ENCODE measurements around the gene SDK1. TPM values are rescaled to one million over a fixed set of nuclear protein-coding genes. Genes with fewer than 3 reads are reported as not detected.

Gene SDK1
- total and polyA plus RNA-seq, 4 experiments from 2014 or later: 0.06 to 0.26 TPM; not detected in 2

GRCh38 chr7:4037877-4038276 lies 736.8 kb downstream of the SDK1 start:
- no peak overlapping the region for H3K4me3 Mint-ChIP-seq
- no peak overlapping the region for H3K27ac ChIP-seq (ENCODE audit: low read depth, low read length)
- H3K4me3 ChIP-seq (ENCODE audit: low read length in 2 of 2): no peak overlapping the region
- H3K4me1 Mint-ChIP-seq: no peaks in the 10 kb centered on the region
- ChIA-PET POLR2A (ENCODE audit: partially characterized antibody) (no interaction called here), CTCF (ENCODE audit: partially characterized antibody) (no interaction called here)
- no peaks in the 10 kb centered on the region for H3K4me1 ChIP-seq (ENCODE audit: insufficient read depth, low read length)
- no peaks in the 10 kb centered on the region for H3K27me3 ChIP-seq (ENCODE audit: insufficient read depth, low read length)
- H3K36me3 Mint-ChIP-seq: no peaks in the 10 kb centered on the region
- no peaks in the 10 kb centered on the region for H3K27me3 Mint-ChIP-seq
- H3K9me3 ChIP-seq (ENCODE audit: control insufficient read depth in 1 of 2, low read length in 2 of 2): no peaks in the 10 kb centered on the region
- intact Hi-C loops (cut with micrococcal nuclease): no loop called here
- DNase-seq: peak in 1 of 5 donors; percentile 5
- no peaks in the 10 kb centered on the region for H3K9me3 Mint-ChIP-seq
- H3K27ac Mint-ChIP-seq: no peak overlapping the region
- no peaks in the 10 kb centered on the region for H3K36me3 ChIP-seq (ENCODE audit: insufficient read depth, low read length)

GRCh38 chr7:4040109-4040928 lies 739.3 kb downstream of the SDK1 start:
- Histone ChIP-seq H3K36me3 (ENCODE audit: insufficient read depth, low read length) (no peaks in the 10 kb centered on the region), H3K4me3 (ENCODE audit: low read length in 2 of 2) (no peak overlapping the region), H3K27me3 (ENCODE audit: insufficient read depth, low read length) (no peaks in the 10 kb centered on the region), H3K9me3 (ENCODE audit: control insufficient read depth in 1 of 2, low read length in 2 of 2) (no peaks in the 10 kb centered on the region), H3K4me1 (ENCODE audit: insufficient read depth, low read length) (no peaks in the 10 kb centered on the region), H3K27ac (ENCODE audit: low read depth, low read length) (no peak overlapping the region)
- ChIA-PET POLR2A (ENCODE audit: partially characterized antibody) (no interaction called here), CTCF (ENCODE audit: partially characterized antibody) (no interaction called here)
- DNase-seq: no peak
- peaks cover 0 to 2% (median 0%) of the 10 kb centered on the region in 8 donors for H3K9me3 Mint-ChIP-seq
- no peaks in the 10 kb centered on the region for H3K4me1 Mint-ChIP-seq
- H3K27me3 Mint-ChIP-seq: no peaks in the 10 kb centered on the region
- no peak overlapping the region for H3K27ac Mint-ChIP-seq
- H3K36me3 Mint-ChIP-seq: no peaks in the 10 kb centered on the region
- intact Hi-C loops (cut with micrococcal nuclease): no loop called here
- H3K4me3 Mint-ChIP-seq: no peak overlapping the region

GRCh38 chr7:4042402-4043045 lies 741.5 kb downstream of the SDK1 start:
- H3K27ac Mint-ChIP-seq: peak overlapping the region in 1 of 7 donors; percentile 25
- no peaks in the 10 kb centered on the region for H3K36me3 ChIP-seq (ENCODE audit: insufficient read depth, low read length)
- no peaks in the 10 kb centered on the region for H3K4me1 ChIP-seq (ENCODE audit: insufficient read depth, low read length)
- no peaks in the 10 kb centered on the region for H3K27me3 ChIP-seq (ENCODE audit: insufficient read depth, low read length)
- POLR2A ChIA-PET (ENCODE audit: partially characterized antibody): no interaction called here
- H3K9me3 Mint-ChIP-seq: peaks cover 0 to 2% (median 0%) of the 10 kb centered on the region in 8 donors
- H3K4me3 Mint-ChIP-seq: no peak overlapping the region
- no peaks in the 10 kb centered on the region for H3K27me3 Mint-ChIP-seq
- no peaks in the 10 kb centered on the region for H3K9me3 ChIP-seq (ENCODE audit: control insufficient read depth in 1 of 2, low read length in 2 of 2)
- no peak overlapping the region for H3K4me3 ChIP-seq (ENCODE audit: low read length in 2 of 2)
- DNase-seq: no peak
- no peaks in the 10 kb centered on the region for H3K36me3 Mint-ChIP-seq
- CTCF ChIA-PET (ENCODE audit: partially characterized antibody): no interaction called here
- intact Hi-C loops (cut with micrococcal nuclease): no loop called here
- H3K4me1 Mint-ChIP-seq: no peaks in the 10 kb centered on the region
- H3K27ac ChIP-seq (ENCODE audit: low read depth, low read length): no peak overlapping the region

- Histone ChIP-seq H3K4me3 (ENCODE audit: low read length in 2 of 2) (no peak overlapping the region), H3K27ac (ENCODE audit: low read depth, low read length) (no peak overlapping the region), H3K9me3 (ENCODE audit: control insufficient read depth in 1 of 2, low read length in 2 of 2) (no peaks in the 10 kb centered on the region), H3K36me3 (ENCODE audit: insufficient read depth, low read length) (no peaks in the 10 kb centered on the region), H3K4me1 (ENCODE audit: insufficient read depth, low read length) (no peaks in the 10 kb centered on the region), H3K27me3 (ENCODE audit: insufficient read depth, low read length) (no peaks in the 10 kb centered on the region)
- H3K4me1 Mint-ChIP-seq: no peaks in the 10 kb centered on the region
- H3K36me3 Mint-ChIP-seq: no peaks in the 10 kb centered on the region
- ChIA-PET POLR2A (ENCODE audit: partially characterized antibody) (no interaction called here), CTCF (ENCODE audit: partially characterized antibody) (no interaction called here)
- H3K9me3 Mint-ChIP-seq: peaks cover 0 to 2% (median 0%) of the 10 kb centered on the region in 8 donors
- no peak overlapping the region for H3K27ac Mint-ChIP-seq
- H3K4me3 Mint-ChIP-seq: no peak overlapping the region
- no peak for DNase-seq
- no peaks in the 10 kb centered on the region for H3K27me3 Mint-ChIP-seq
- intact Hi-C loops (cut with micrococcal nuclease): no loop called here
Observed at GRCh38 chr7:4043988-4044387, 742.9 kb downstream of the SDK1 start.

GRCh38 chr7:4045450-4045849 lies 744.4 kb downstream of the SDK1 start:
- Mint-ChIP-seq H3K27me3 (peaks cover 0 to 2% of the 10 kb centered on the region in 2 donors), H3K9me3 (peaks cover 0 to 2% (median 0%) of the 10 kb centered on the region in 8 donors), H3K27ac (no peak overlapping the region), H3K36me3 (no peaks in the 10 kb centered on the region), H3K4me1 (no peaks in the 10 kb centered on the region), H3K4me3 (no peak overlapping the region)
- Histone ChIP-seq H3K36me3 (ENCODE audit: insufficient read depth, low read length) (no peaks in the 10 kb centered on the region), H3K4me3 (ENCODE audit: low read length in 2 of 2) (no peak overlapping the region), H3K27ac (ENCODE audit: low read depth, low read length) (no peak overlapping the region), H3K27me3 (ENCODE audit: insufficient read depth, low read length) (no peaks in the 10 kb centered on the region), H3K4me1 (ENCODE audit: insufficient read depth, low read length) (no peaks in the 10 kb centered on the region), H3K9me3 (ENCODE audit: control insufficient read depth in 1 of 2, low read length in 2 of 2) (no peaks in the 10 kb centered on the region)
- ChIA-PET CTCF (ENCODE audit: partially characterized antibody) (no interaction called here), POLR2A (ENCODE audit: partially characterized antibody) (no interaction called here)
- DNase-seq: no peak
- intact Hi-C loops (cut with micrococcal nuclease): no loop called here

GRCh38 chr7:4045975-4046374 lies 744.9 kb downstream of the SDK1 start:
- Histone ChIP-seq H3K9me3 (ENCODE audit: control insufficient read depth in 1 of 2, low read length in 2 of 2) (no peaks in the 10 kb centered on the region), H3K4me1 (ENCODE audit: insufficient read depth, low read length) (no peaks in the 10 kb centered on the region), H3K27ac (ENCODE audit: low read depth, low read length) (no peak overlapping the region), H3K4me3 (ENCODE audit: low read length in 2 of 2) (no peak overlapping the region), H3K27me3 (ENCODE audit: insufficient read depth, low read length) (no peaks in the 10 kb centered on the region), H3K36me3 (ENCODE audit: insufficient read depth, low read length) (no peaks in the 10 kb centered on the region)
- no peak overlapping the region for H3K4me3 Mint-ChIP-seq
- H3K27ac Mint-ChIP-seq: no peak overlapping the region
- H3K36me3 Mint-ChIP-seq: no peaks in the 10 kb centered on the region
- ChIA-PET POLR2A (ENCODE audit: partially characterized antibody) (no interaction called here), CTCF (ENCODE audit: partially characterized antibody) (interaction anchor here (0.5 kb wide), 1 partner anchor 83 kb away, joined by 3 read pairs; no protein-coding TSS in a partner anchor)
- H3K9me3 Mint-ChIP-seq: peaks cover 0 to 2% (median 0%) of the 10 kb centered on the region in 8 donors
- DNase-seq: no peak
- peaks cover 0 to 2% of the 10 kb centered on the region in 2 donors for H3K27me3 Mint-ChIP-seq
- intact Hi-C loops (cut with micrococcal nuclease): no loop called here
- no peaks in the 10 kb centered on the region for H3K4me1 Mint-ChIP-seq

GRCh38 chr7:4048336-4048735 lies 747.3 kb downstream of the SDK1 start:
- Mint-ChIP-seq H3K4me1 (no peaks in the 10 kb centered on the region), H3K4me3 (no peak overlapping the region), H3K9me3 (peaks cover 0 to 2% (median 0%) of the 10 kb centered on the region in 8 donors), H3K36me3 (no peaks in the 10 kb centered on the region), H3K27ac (no peak overlapping the region), H3K27me3 (peaks cover 2 to 3% of the 10 kb centered on the region in 2 donors)
- Histone ChIP-seq H3K27me3 (ENCODE audit: insufficient read depth, low read length) (no peaks in the 10 kb centered on the region), H3K27ac (ENCODE audit: low read depth, low read length) (no peak overlapping the region), H3K4me1 (ENCODE audit: insufficient read depth, low read length) (no peaks in the 10 kb centered on the region), H3K4me3 (ENCODE audit: low read length in 2 of 2) (no peak overlapping the region), H3K9me3 (ENCODE audit: control insufficient read depth in 1 of 2, low read length in 2 of 2) (no peaks in the 10 kb centered on the region), H3K36me3 (ENCODE audit: insufficient read depth, low read length) (no peaks in the 10 kb centered on the region)
- intact Hi-C loops (cut with micrococcal nuclease): no loop called here
- DNase-seq: peak in 1 of 5 donors; percentile 22
- CTCF ChIA-PET (ENCODE audit: partially characterized antibody): no interaction called here
- POLR2A ChIA-PET (ENCODE audit: partially characterized antibody): no interaction called here

Data from CD4-positive, alpha-beta memory T cell (primary cell).